Activated CD8-positive, alpha-beta memory T cell treated with anti-CD3 and anti-CD28 coated beads for 48 hours (primary cell): Measurements from ENCODE around the gene MYH7.
A peak's percentile ranks its signal among the peaks of the same experiment; 100 is the strongest.
"Not testable (repeated sequence)": the region's sequence is repeated elsewhere in the genome, so short reads cannot be mapped to it uniquely, and the experiment has no call there.

Experiments
- DNase-seq, 3 experiments: peaks; one replicate each; pipeline ENCODE4 v3.0.0-alpha.2; 2020; ENCODE audit warnings: low read depth in 2 of 3, low spot score in 2 of 3

The MYH7 gene

GRCh38 chr14:23435543-23436326 lies at the start of gene MYH7:
MYH7 (minus strand) TSS chr14:23435660; CDS start chr14:23433732, 1,928 bp downstream.
- no peak for DNase-seq

GRCh38 chr14:23483236-23483854 lies 47.9 kb upstream of the MYH7 start:
- DNase-seq = no peak

GRCh38 chr14:23482823-23483148 lies 47.3 kb upstream of the MYH7 start:
- DNase-seq = no peak

- DNase-seq = no peak
Observed at GRCh38 chr14:23481979-23482822, 46.7 kb upstream of the MYH7 start.

- DNase-seq = no peak
Observed at GRCh38 chr14:23481362-23481970, 46.0 kb upstream of the MYH7 start.

GRCh38 chr14:23478109-23478759 lies 42.8 kb upstream of the MYH7 start:
- DNase-seq = peak in 1 of 3 experiments; percentile 14

GRCh38 chr14:23470947-23471346 lies 35.5 kb upstream of the MYH7 start:
- no peak for DNase-seq

GRCh38 chr14:23469906-23470403 lies 34.5 kb upstream of the MYH7 start:
- no peak for DNase-seq

GRCh38 chr14:23469127-23469905 lies 33.9 kb upstream of the MYH7 start, which contains the start of gene NGDN:
NGDN (plus strand) TSS chr14:23469703; CDS start chr14:23469716, 13 bp downstream.
- peak; percentile 76 to 78 (median 77) for DNase-seq

GRCh38 chr14:23468704-23469126 lies 33.3 kb upstream of the MYH7 start:
- DNase-seq = no peak

- DNase-seq = no peak
Observed at GRCh38 chr14:23465261-23465660, 29.8 kb upstream of the MYH7 start.

GRCh38 chr14:23464700-23465099 lies 29.2 kb upstream of the MYH7 start:
- no peak for DNase-seq

- DNase-seq = no peak
Observed at GRCh38 chr14:23460960-23461359, 25.5 kb upstream of the MYH7 start.

GRCh38 chr14:23457587-23458445 lies 22.4 kb upstream of the MYH7 start:
- DNase-seq = no peak

- DNase-seq = not testable (repeated sequence)
Observed at GRCh38 chr14:23456883-23457586, 21.6 kb upstream of the MYH7 start.

GRCh38 chr14:23454445-23454856 lies 19.0 kb upstream of the MYH7 start:
- DNase-seq = no peak

- DNase-seq = no peak
Observed at GRCh38 chr14:23452237-23452636, 16.8 kb upstream of the MYH7 start.

- no peak for DNase-seq
Observed at GRCh38 chr14:23450379-23450778, 14.9 kb upstream of the MYH7 start.
